WERI-Rb-1 (cell line): ENCODE measurements around the gene LTF.

ENCODE experiments used
- DNase-seq: peaks from one replicate; pipeline ENCODE4 v3.0.0-alpha.2; 2020
- H3K27ac ChIP-seq: fragments of 250-450 bp; sonication (Bioruptor Pico); 2 replicates; pipeline ENCODE4 v1.5.1; 2020; ENCODE audit warnings: mild to moderate bottlenecking, moderate library complexity
- H3K27me3 ChIP-seq: fragments of 250-450 bp; sonication (Bioruptor Pico); 2 replicates; pipeline ENCODE4 v1.5.1; 2021; ENCODE audit warnings: mild to moderate bottlenecking, low read depth, moderate library complexity; ENCODE audit not compliant: insufficient read depth, severe bottlenecking
- H3K36me3 ChIP-seq: fragments of 250-450 bp; sonication (Bioruptor Pico); 2 replicates; pipeline ENCODE4 v1.5.1; 2020; ENCODE audit warnings: mild to moderate bottlenecking, moderate library complexity
- H3K4me3 ChIP-seq: 2 replicates; pipeline ENCODE4 v1.5.1; 2011; ENCODE audit warnings: low read depth, mild to moderate bottlenecking, control low read depth, low read length
- H3K9me3 ChIP-seq: fragments of 250-450 bp; sonication (Bioruptor Pico); 2 replicates; pipeline ENCODE4 v1.5.1; 2021; ENCODE audit warnings: mild to moderate bottlenecking, moderate library complexity; ENCODE audit not compliant: severe bottlenecking
- TF ChIP-seq, protein P1 (sequence below): IDR thresholded peaks from 2 replicates; pipeline ENCODE4 v1.5.1; 2011; ENCODE audit warnings: low read depth, mild to moderate bottlenecking, control low read depth, inconsistent platforms, low read length

The LTF gene

GRCh38 chr3:46481636-46482035, 16.9 kb upstream of the LTF start:
- TF ChIP-seq, protein P1, sequence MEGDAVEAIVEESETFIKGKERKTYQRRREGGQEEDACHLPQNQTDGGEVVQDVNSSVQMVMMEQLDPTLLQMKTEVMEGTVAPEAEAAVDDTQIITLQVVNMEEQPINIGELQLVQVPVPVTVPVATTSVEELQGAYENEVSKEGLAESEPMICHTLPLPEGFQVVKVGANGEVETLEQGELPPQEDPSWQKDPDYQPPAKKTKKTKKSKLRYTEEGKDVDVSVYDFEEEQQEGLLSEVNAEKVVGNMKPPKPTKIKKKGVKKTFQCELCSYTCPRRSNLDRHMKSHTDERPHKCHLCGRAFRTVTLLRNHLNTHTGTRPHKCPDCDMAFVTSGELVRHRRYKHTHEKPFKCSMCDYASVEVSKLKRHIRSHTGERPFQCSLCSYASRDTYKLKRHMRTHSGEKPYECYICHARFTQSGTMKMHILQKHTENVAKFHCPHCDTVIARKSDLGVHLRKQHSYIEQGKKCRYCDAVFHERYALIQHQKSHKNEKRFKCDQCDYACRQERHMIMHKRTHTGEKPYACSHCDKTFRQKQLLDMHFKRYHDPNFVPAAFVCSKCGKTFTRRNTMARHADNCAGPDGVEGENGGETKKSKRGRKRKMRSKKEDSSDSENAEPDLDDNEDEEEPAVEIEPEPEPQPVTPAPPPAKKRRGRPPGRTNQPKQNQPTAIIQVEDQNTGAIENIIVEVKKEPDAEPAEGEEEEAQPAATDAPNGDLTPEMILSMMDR = no peak
- no peak overlapping the region for H3K4me3 ChIP-seq
- H3K27me3 ChIP-seq = no peaks in the 10 kb centered on the region
- no peaks in the 10 kb centered on the region for H3K36me3 ChIP-seq
- H3K9me3 ChIP-seq = no peaks in the 10 kb centered on the region
- DNase-seq = no peak
- H3K27ac ChIP-seq = no peak overlapping the region

DNA sequence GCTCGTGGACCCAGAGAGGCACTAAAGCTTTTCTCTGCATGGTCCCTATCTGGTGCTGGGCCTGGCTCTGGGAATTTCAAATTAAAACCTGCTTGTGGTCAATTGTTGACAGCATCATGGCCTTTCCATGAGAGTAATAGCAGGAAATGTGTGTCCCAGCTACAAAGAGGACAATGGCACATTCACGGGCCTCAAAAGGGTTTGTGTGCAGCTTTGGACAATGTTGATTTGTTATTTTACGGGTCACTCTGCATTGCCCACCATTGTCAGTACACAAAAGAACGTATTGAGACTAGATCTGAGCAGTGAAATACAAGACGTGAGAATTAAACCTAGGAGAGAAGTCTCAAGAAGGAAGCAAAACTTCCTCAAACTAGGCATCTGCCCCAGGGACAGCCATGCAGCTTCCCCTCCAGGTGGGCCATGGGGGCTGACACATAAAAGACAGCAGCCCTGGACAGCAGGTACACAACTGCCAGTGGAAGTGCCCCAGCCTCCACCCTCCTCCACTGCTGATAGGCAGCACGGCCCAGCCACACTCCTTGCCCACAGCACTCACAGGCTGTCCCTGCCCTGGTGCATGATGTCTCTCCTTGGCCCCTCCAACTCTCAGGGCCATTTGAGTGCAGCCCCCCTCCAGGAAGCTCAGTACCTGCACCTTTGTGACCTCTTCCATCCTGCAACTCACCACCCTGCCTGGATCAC, 15.9 kb upstream of the LTF start:
- DNase-seq = no peak
- Histone ChIP-seq H3K9me3 (no peaks in the 10 kb centered on the region), H3K36me3 (no peaks in the 10 kb centered on the region), H3K27me3 (no peaks in the 10 kb centered on the region), H3K27ac (no peak overlapping the region), H3K4me3 (no peak overlapping the region)
- TF ChIP-seq, protein P1 = no peak

- H3K27me3 ChIP-seq = no peaks in the 10 kb centered on the region
- TF ChIP-seq, protein P1 = no peak
- no peaks in the 10 kb centered on the region for H3K36me3 ChIP-seq
- H3K9me3 ChIP-seq = no peaks in the 10 kb centered on the region
- H3K4me3 ChIP-seq = no peak overlapping the region
- no peak overlapping the region for H3K27ac ChIP-seq
- DNase-seq = no peak
Observed at GRCh38 chr3:46479696-46480095, 15.0 kb upstream of the LTF start.

- no peaks in the 10 kb centered on the region for H3K36me3 ChIP-seq
- H3K9me3 ChIP-seq = no peaks in the 10 kb centered on the region
- TF ChIP-seq, protein P1 = no peak
- no peak overlapping the region for H3K27ac ChIP-seq
- DNase-seq = no peak
- no peak overlapping the region for H3K4me3 ChIP-seq
- no peaks in the 10 kb centered on the region for H3K27me3 ChIP-seq
Observed at GRCh38 chr3:46479021-46479420, 14.3 kb upstream of the LTF start.

- Histone ChIP-seq H3K27ac (no peak overlapping the region), H3K4me3 (no peak overlapping the region), H3K9me3 (no peaks in the 10 kb centered on the region), H3K27me3 (no peaks in the 10 kb centered on the region), H3K36me3 (no peaks in the 10 kb centered on the region)
- no peak for DNase-seq
- TF ChIP-seq, protein P1 = no peak
Observed at GRCh38 chr3:46478341-46478740, 13.6 kb upstream of the LTF start.

- H3K36me3 ChIP-seq = no peaks in the 10 kb centered on the region
- no peak overlapping the region for H3K4me3 ChIP-seq
- no peak for DNase-seq
- TF ChIP-seq, protein P1 = no peak
- no peaks in the 10 kb centered on the region for H3K27me3 ChIP-seq
- H3K27ac ChIP-seq = no peak overlapping the region
- H3K9me3 ChIP-seq = no peaks in the 10 kb centered on the region
Observed at GRCh38 chr3:46477756-46478155, 13.1 kb upstream of the LTF start.
